C1 segment of cervical spinal cord (tissue), 14 donors: ENCODE data around the gene DEFB124.
"Not testable (repeated sequence)": the region's sequence is repeated elsewhere in the genome, so short reads cannot be mapped to it uniquely, and the experiment has no call there.

Experiments used
- DNase-seq, 14 donors: peaks; one replicate each; lab custom pipeline; 2025; lab: John Stamatoyannopoulos, UW

DEFB124 gene

GRCh38 chr20:31489152-31489551, 14.2 kb upstream of the DEFB124 start:
- DNase-seq = no peak

- DNase-seq = no peak
Measured at GRCh38 chr20:31488115-31488514, 13.2 kb upstream of the DEFB124 start.

- peak in 1 of 14 donors; percentile 13 for DNase-seq
Measured at GRCh38 chr20:31485450-31486339, 10.8 kb upstream of the DEFB124 start.

GRCh38 chr20:31484001-31484400, 9.1 kb upstream of the DEFB124 start:
- no peak for DNase-seq

- DNase-seq = no peak
Measured at GRCh38 chr20:31476643-31477215, 1.8 kb upstream of the DEFB124 start.

GRCh38 chr20:31476294-31476585, 1.3 kb upstream of the DEFB124 start:
- no peak for DNase-seq

- DNase-seq = no peak
Measured at GRCh38 chr20:31475472-31476293, 756 bp upstream of the DEFB124 start.

GRCh38 chr20:31474097-31474436, 860 bp downstream of the DEFB124 start:
- DNase-seq = no peak

GRCh38 chr20:31473331-31474096, 1.4 kb downstream of the DEFB124 start:
- DNase-seq = no peak

GRCh38 chr20:31472395-31473330, 2.3 kb downstream of the DEFB124 start:
- no peak for DNase-seq

GRCh38 chr20:31470946-31471345, 4.0 kb downstream of the DEFB124 start:
- not testable (repeated sequence) for DNase-seq

GRCh38 chr20:31454361-31454760, 20.6 kb downstream of the DEFB124 start:
- no peak for DNase-seq

GRCh38 chr20:31452575-31452974, 22.4 kb downstream of the DEFB124 start:
- DNase-seq = no peak

- no peak for DNase-seq
Measured at GRCh38 chr20:31449511-31450414, 25.2 kb downstream of the DEFB124 start.

- no peak for DNase-seq
Measured at GRCh38 chr20:31446084-31446819, 28.7 kb downstream of the DEFB124 start.

GRCh38 chr20:31440012-31440659, 34.8 kb downstream of the DEFB124 start, which contains the start of gene DEFB123:
TSS of gene DEFB123 (plus strand) at chr20:31440632. CDS start at chr20:31440699, 67 bp downstream.
- no peak for DNase-seq

GRCh38 chr20:31430568-31431115, 44.3 kb downstream of the DEFB124 start:
- no peak for DNase-seq

- not testable (repeated sequence) for DNase-seq
Measured at GRCh38 chr20:31427576-31427975, 47.4 kb downstream of the DEFB124 start.
